SU-DHL-6 (cell line): ENCODE measurements around the gene FRY.

ENCODE experiments used
- H2AFZ ChIP-seq: fragments of 200-600 bp; sonication (generic); 2 replicates; pipeline ENCODE4 v1.6.1; 2014; ENCODE audit warnings: low read depth, mild to moderate bottlenecking, moderate library complexity, mixed read lengths, antibody characterized with exemption, low read length; ENCODE audit not compliant: severe bottlenecking
- H3F3A ChIP-seq: fragments of 200-600 bp; shearing (Covaris generic); 2 replicates; pipeline ENCODE4 v1.6.0; 2016; ENCODE audit warnings: antibody characterized with exemption, mild to moderate bottlenecking; ENCODE audit not compliant: insufficient read depth
- H3K27ac ChIP-seq: fragments of 200-600 bp; sonication (generic); 2 replicates; pipeline ENCODE4 v1.5.1; 2016; ENCODE audit warnings: low read depth, mild to moderate bottlenecking, low read length, moderate library complexity, mixed read lengths
- H3K27me3 ChIP-seq: fragments of 200-600 bp; sonication (generic), shearing (Covaris generic); 2 replicates; pipeline ENCODE4 v1.6.0; 2014; ENCODE audit warnings: mild to moderate bottlenecking, low read length
- H3K36me3 ChIP-seq: fragments of 200-600 bp; sonication (generic); 2 replicates; pipeline ENCODE4 v1.6.1; 2014; ENCODE audit warnings: mild to moderate bottlenecking, low read length, mixed read lengths
- H3K4me2 ChIP-seq: fragments of 300-600, 200-600 bp; shearing (Covaris generic), sonication (generic); 2 replicates; pipeline ENCODE4 v1.6.0; 2014; ENCODE audit warnings: low read length, low read depth, mild to moderate bottlenecking; ENCODE audit not compliant: poor library complexity, severe bottlenecking
- H3K4me3 ChIP-seq: fragments of 200-600 bp; sonication (generic); 2 replicates; pipeline ENCODE4 v1.5.1; 2014; ENCODE audit warnings: antibody characterized with exemption, low read length, mild to moderate bottlenecking, mixed read lengths; ENCODE audit not compliant: insufficient read depth, poor library complexity, severe bottlenecking
- H3K79me2 ChIP-seq: fragments of 200-600 bp; sonication (generic); 2 replicates; pipeline ENCODE4 v1.6.1; 2014; ENCODE audit warnings: mild to moderate bottlenecking, low read length, moderate library complexity; ENCODE audit not compliant: insufficient read depth
- H3K9ac ChIP-seq: fragments of 200-600 bp; sonication (generic); 2 replicates; pipeline ENCODE4 v1.7.0; 2014; ENCODE audit warnings: mild to moderate bottlenecking, low read length
- H3K9me2 ChIP-seq: fragments of 200-600 bp; sonication (generic); replicated peaks from 2 replicates; pipeline ENCODE4 v1.6.1; 2014; ENCODE audit warnings: low read length; ENCODE audit not compliant: insufficient read depth
- H3K9me3 ChIP-seq: fragments of 200-600 bp; sonication (generic); 2 replicates; pipeline ENCODE4 v1.6.1; 2014; ENCODE audit warnings: low read length, mixed read lengths; ENCODE audit not compliant: insufficient read depth
- H4K20me1 ChIP-seq: fragments of 200-600 bp; sonication (generic); 2 replicates; pipeline ENCODE4 v1.6.1; 2014; ENCODE audit warnings: low read depth, mild to moderate bottlenecking, antibody characterized with exemption, low read length, moderate library complexity, mixed read lengths
- EZH2phosphoT487 ChIP-seq: fragments of 200-600 bp; sonication (generic), shearing (Covaris generic); conservative IDR thresholded peaks from 2 replicates; pipeline ENCODE4 v1.6.1; 2018; ENCODE audit warnings: mild to moderate bottlenecking, antibody characterized with exemption, low read length, moderate library complexity, mixed read lengths
- TF ChIP-seq, protein P1 (sequence below): fragments of 200-600 bp; sonication (generic); IDR thresholded peaks from one replicate; pipeline ENCODE4 v1.5.1; 2017; ENCODE audit warnings: antibody characterized with exemption, mild to moderate bottlenecking, low read length, moderate library complexity; ENCODE audit not compliant: insufficient read depth, poor library complexity, severe bottlenecking

The FRY gene

GRCh38 chr13:32011971-32012370 lies 19.6 kb upstream of the FRY start:
- H3K4me2 ChIP-seq: no peak overlapping the region
- H4K20me1 ChIP-seq: no peaks in the 10 kb centered on the region
- no peaks in the 10 kb centered on the region for H3K79me2 ChIP-seq
- TF ChIP-seq, protein P1, sequence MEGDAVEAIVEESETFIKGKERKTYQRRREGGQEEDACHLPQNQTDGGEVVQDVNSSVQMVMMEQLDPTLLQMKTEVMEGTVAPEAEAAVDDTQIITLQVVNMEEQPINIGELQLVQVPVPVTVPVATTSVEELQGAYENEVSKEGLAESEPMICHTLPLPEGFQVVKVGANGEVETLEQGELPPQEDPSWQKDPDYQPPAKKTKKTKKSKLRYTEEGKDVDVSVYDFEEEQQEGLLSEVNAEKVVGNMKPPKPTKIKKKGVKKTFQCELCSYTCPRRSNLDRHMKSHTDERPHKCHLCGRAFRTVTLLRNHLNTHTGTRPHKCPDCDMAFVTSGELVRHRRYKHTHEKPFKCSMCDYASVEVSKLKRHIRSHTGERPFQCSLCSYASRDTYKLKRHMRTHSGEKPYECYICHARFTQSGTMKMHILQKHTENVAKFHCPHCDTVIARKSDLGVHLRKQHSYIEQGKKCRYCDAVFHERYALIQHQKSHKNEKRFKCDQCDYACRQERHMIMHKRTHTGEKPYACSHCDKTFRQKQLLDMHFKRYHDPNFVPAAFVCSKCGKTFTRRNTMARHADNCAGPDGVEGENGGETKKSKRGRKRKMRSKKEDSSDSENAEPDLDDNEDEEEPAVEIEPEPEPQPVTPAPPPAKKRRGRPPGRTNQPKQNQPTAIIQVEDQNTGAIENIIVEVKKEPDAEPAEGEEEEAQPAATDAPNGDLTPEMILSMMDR: no peak
- no peak for TF ChIP-seq EZH2phosphoT487
- no peak overlapping the region for H3K27ac ChIP-seq
- H3K36me3 ChIP-seq: no peaks in the 10 kb centered on the region
- no peak overlapping the region for H3K9ac ChIP-seq
- H3K27me3 ChIP-seq: no peaks in the 10 kb centered on the region
- no peak overlapping the region for H2AFZ ChIP-seq
- no peaks in the 10 kb centered on the region for H3K9me3 ChIP-seq
- no peaks in the 10 kb centered on the region for H3F3A ChIP-seq
- no peak overlapping the region for H3K4me3 ChIP-seq
- no peaks in the 10 kb centered on the region for H3K9me2 ChIP-seq

DNA sequence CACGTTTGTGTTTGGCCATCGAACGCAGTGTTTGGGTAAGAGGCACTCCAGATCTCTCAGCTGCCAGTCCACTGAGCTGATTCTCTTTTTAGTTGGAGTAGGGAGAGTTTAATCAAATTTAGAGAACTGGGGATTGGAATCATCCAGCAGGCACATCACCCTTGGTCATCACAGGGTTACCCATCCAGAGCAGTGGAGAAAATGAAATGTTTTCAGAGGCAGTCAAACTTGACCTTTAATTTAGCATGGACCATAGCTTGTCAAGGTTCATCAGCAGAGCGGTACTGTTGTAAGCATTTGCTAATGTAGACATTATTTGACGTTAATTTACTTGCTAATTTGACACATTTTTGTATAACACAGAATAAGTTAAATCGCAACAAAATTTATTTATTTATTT lies 18.4 kb upstream of the FRY start:
- Histone ChIP-seq H3K36me3 (no peaks in the 10 kb centered on the region), H3K27ac (no peak overlapping the region), H4K20me1 (no peaks in the 10 kb centered on the region), H3K27me3 (no peaks in the 10 kb centered on the region), H3K79me2 (no peaks in the 10 kb centered on the region), H3K9ac (no peak overlapping the region), H3F3A (no peaks in the 10 kb centered on the region), H2AFZ (no peak overlapping the region), H3K9me2 (no peaks in the 10 kb centered on the region), H3K4me3 (no peak overlapping the region), H3K9me3 (no peaks in the 10 kb centered on the region), H3K4me2 (no peak overlapping the region)
- no peak for TF ChIP-seq EZH2phosphoT487
- TF ChIP-seq, protein P1: no peak

GRCh38 chr13:32016119-32016518 lies 15.5 kb upstream of the FRY start:
- Histone ChIP-seq H3K4me2 (no peak overlapping the region), H3K4me3 (no peak overlapping the region), H3K9ac (no peak overlapping the region), H3F3A (no peaks in the 10 kb centered on the region), H3K79me2 (no peaks in the 10 kb centered on the region), H3K9me3 (no peaks in the 10 kb centered on the region), H3K36me3 (no peaks in the 10 kb centered on the region), H3K9me2 (no peaks in the 10 kb centered on the region), H2AFZ (no peak overlapping the region), H3K27ac (no peak overlapping the region), H3K27me3 (no peaks in the 10 kb centered on the region), H4K20me1 (no peaks in the 10 kb centered on the region)
- TF ChIP-seq EZH2phosphoT487: no peak
- TF ChIP-seq, protein P1: no peak

- TF ChIP-seq EZH2phosphoT487: no peak
- TF ChIP-seq, protein P1: no peak
- Histone ChIP-seq H3K36me3 (no peaks in the 10 kb centered on the region), H3K27ac (no peak overlapping the region), H3K79me2 (no peaks in the 10 kb centered on the region), H3K4me2 (no peak overlapping the region), H4K20me1 (no peaks in the 10 kb centered on the region), H3F3A (no peaks in the 10 kb centered on the region), H3K9me3 (no peaks in the 10 kb centered on the region), H2AFZ (no peak overlapping the region), H3K9ac (no peak overlapping the region), H3K4me3 (no peak overlapping the region), H3K27me3 (no peaks in the 10 kb centered on the region), H3K9me2 (no peaks in the 10 kb centered on the region)
Measured at GRCh38 chr13:32016631-32017030, 14.9 kb upstream of the FRY start.
